Cardiac muscle cell (in vitro differentiated cells and primary cell): Measurements from ENCODE around the gene TMEM91. TPM values are rescaled to one million over a fixed set of nuclear protein-coding genes. Genes with fewer than 3 reads are reported as not detected.

Experiments used
- DNase-seq, 2 donors: peaks; one replicate each; pipeline versions ENCODE4 v3.0.0 to v3.0.0-alpha.2; 2010 to 2017; ENCODE audit warnings: low read depth in 1 of 2, low spot score in 1 of 2
- H3K27ac ChIP-seq: fragments of 200-600 bp; sonication (generic); 2 replicates; pipeline ENCODE4 v1.5.1; 2016
- H3K27me3 ChIP-seq: fragments of 200-600 bp; sonication (generic); 2 replicates; pipeline ENCODE4 v1.6.0; 2016; ENCODE audit warnings: control low read depth
- H3K36me3 ChIP-seq: fragments of 200-600 bp; sonication (generic); 2 replicates; pipeline ENCODE4 v1.5.1; 2016; ENCODE audit warnings: control low read depth
- H3K4me1 ChIP-seq: fragments of 200-600 bp; sonication (generic); 2 replicates; pipeline ENCODE4 v1.8.1; 2017; ENCODE audit warnings: low read depth, mild to moderate bottlenecking, mixed run types
- H3K4me3 ChIP-seq: fragments of 200-600 bp; sonication (generic); 2 replicates; pipeline ENCODE4 v1.5.1; 2016; ENCODE audit warnings: mild to moderate bottlenecking
- H3K9me3 ChIP-seq: fragments of 200-600 bp; sonication (generic); 2 replicates; pipeline ENCODE4 v1.5.1; 2017; ENCODE audit warnings: low read depth, mild to moderate bottlenecking, control low read depth
- CTCF ChIP-seq: IDR thresholded peaks from 2 replicates; pipeline ENCODE4 v1.5.1; 2012; ENCODE audit warnings: low read depth, mild to moderate bottlenecking, low read length
- polyA plus RNA-seq: library from polyadenylated mRNA; unstranded; fragments of >200 nt; fragmentation: Nextera tagmentation; extraction: Ambion mirVana; gene quantifications from 2 replicates; pipeline ENCODE4 v1.2.1, GENCODE V29; 2016
- total RNA-seq: library from RNA; depleted of rRNA; stranded (reverse); fragments of >200 nt; gene quantifications from 2 replicates; pipeline ENCODE4 v1.2.3, GENCODE V29; 2016

TMEM91 gene
- total and polyA plus RNA-seq, 2 experiments from 2014 or later: 14.5 to 21.8 TPM

- no peak for TF ChIP-seq CTCF
- DNase-seq: no peak
- H3K9me3 ChIP-seq: no peaks in the 10 kb centered on the region
- no peak overlapping the region for H3K27ac ChIP-seq
- no peaks in the 10 kb centered on the region for H3K27me3 ChIP-seq
- no peaks in the 10 kb centered on the region for H3K36me3 ChIP-seq
- no peak overlapping the region for H3K4me3 ChIP-seq
- no peaks in the 10 kb centered on the region for H3K4me1 ChIP-seq
Measured at GRCh38 chr19:41362143-41362847, 14.0 kb upstream of the TMEM91 start.

- DNase-seq: no peak
- Histone ChIP-seq H3K27ac (peak overlapping the region; percentile 97), H3K9me3 (no peaks in the 10 kb centered on the region), H3K4me3 (peak overlapping the region; percentile 60), H3K4me1 (no peaks in the 10 kb centered on the region), H3K27me3 (no peaks in the 10 kb centered on the region), H3K36me3 (no peaks in the 10 kb centered on the region)
- no peak for TF ChIP-seq CTCF
Measured at GRCh38 chr19:41363371-41363752, 13.0 kb upstream of the TMEM91 start.

- TF ChIP-seq CTCF: no peak
- Histone ChIP-seq H3K27me3 (no peaks in the 10 kb centered on the region), H3K9me3 (no peaks in the 10 kb centered on the region), H3K4me1 (no peaks in the 10 kb centered on the region), H3K4me3 (peak within 1 kb of the TSS; percentile 60), H3K36me3 (no peaks in the 10 kb centered on the region), H3K27ac (peak within 1 kb of the TSS; percentile 97)
- peak; percentile 98 to 99 for DNase-seq
Measured at GRCh38 chr19:41363753-41364523, 12.4 kb upstream of the TMEM91 start, which contains the start of gene B9D2. B9D2 (minus strand) TSS chr19:41364149; CDS start chr19:41363519, 630 bp downstream.

GRCh38 chr19:41364524-41365391 is 11.6 kb upstream of the TMEM91 start:
- peak overlapping the region; percentile 97 for H3K27ac ChIP-seq
- peak overlapping the region; percentile 60 for H3K4me3 ChIP-seq
- TF ChIP-seq CTCF: no peak
- H3K4me1 ChIP-seq: no peaks in the 10 kb centered on the region
- no peaks in the 10 kb centered on the region for H3K27me3 ChIP-seq
- no peak for DNase-seq
- H3K36me3 ChIP-seq: no peaks in the 10 kb centered on the region
- no peaks in the 10 kb centered on the region for H3K9me3 ChIP-seq

GRCh38 chr19:41366089-41366488 is 10.2 kb upstream of the TMEM91 start:
- Histone ChIP-seq H3K27ac (no peak overlapping the region), H3K9me3 (no peaks in the 10 kb centered on the region), H3K4me1 (no peaks in the 10 kb centered on the region), H3K36me3 (no peaks in the 10 kb centered on the region), H3K4me3 (no peak overlapping the region), H3K27me3 (no peaks in the 10 kb centered on the region)
- DNase-seq: no peak
- peak; percentile 14 for TF ChIP-seq CTCF
